ENCODE data around the gene RNASE4.

The RNASE4 gene

DNA sequence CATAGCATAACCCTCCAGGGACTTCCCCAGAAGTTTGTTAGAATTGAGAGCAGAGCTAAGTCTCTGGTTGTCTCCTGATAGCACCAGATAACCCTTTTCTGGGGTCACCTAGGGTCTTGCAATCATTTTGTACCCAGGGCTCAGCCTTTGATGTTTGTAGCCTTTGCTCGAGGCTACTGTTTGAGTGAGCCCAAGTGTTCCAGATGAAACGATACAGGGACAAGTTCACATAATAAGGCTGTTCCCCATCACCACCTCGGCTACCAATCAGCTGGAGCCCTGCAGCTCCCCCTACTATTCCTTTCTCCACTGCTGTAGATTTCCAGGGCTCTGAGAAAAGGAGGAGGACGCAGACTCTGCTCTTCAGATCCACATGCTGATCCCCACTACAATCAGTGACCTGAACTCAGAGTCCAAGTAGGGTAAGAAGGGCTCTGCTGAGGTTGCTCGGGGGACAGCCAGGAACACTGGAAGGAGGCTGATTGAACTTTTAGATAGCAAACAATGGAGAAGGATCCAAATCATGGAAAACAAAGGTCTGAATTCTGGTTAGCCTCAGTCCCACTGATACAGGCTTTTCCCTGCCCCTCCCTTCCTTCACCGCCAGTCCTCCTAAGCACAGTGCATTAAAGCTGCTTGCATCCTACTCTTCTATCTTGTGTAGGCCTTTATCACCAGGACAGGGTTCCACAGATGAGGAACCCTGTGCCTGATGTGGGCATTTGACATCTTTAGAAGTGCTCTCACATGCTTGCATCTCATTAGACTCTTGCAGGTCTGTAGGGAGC lies 61.4 kb downstream of the RNASE4 start, which contains the start of gene EDDM3A:
EDDM3A (plus strand) TSS at position 317 of the 788 bp plus-strand sequence. CDS start 1,694 bp downstream, outside the sequence.
- DNase-seq (ENCODE audit: low read depth): no peak

GRCh38 chr14:20746566-20746965 lies 62.2 kb downstream of the RNASE4 start:
- no peak for DNase-seq (ENCODE audit: low read depth)

- DNase-seq (ENCODE audit: low read depth): no peak
Observed at GRCh38 chr14:20748439-20748838, 64.1 kb downstream of the RNASE4 start.

DNA sequence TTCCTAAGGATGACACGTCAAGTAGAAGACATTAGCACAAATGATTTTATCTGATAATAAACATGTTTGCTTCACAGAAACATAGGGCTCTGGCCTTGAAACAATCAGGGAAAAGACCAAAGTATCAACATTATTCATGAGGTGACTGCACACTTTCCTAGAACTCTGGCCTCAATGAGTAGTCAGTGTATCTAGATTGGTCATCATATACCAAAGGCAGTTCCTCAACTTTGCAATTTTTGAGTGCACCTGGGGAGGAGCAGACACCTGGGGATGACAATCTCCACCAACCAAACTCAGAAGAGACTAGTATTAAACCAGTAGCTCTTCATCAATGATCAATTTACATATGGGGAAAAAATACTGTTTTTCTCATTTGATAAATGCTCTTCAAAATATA lies 65.8 kb downstream of the RNASE4 start:
- no peak for DNase-seq (ENCODE audit: low read depth)

All from amniotic epithelial cell (primary cell).